GOT3 (cell line): ENCODE data around the gene TNFRSF1B.

Experiments used
- DNase-seq: peaks from one replicate; lab custom pipeline; 2025; ENCODE audit warnings: mixed read lengths; lab: John Stamatoyannopoulos, UW

Gene TNFRSF1B

DNA sequence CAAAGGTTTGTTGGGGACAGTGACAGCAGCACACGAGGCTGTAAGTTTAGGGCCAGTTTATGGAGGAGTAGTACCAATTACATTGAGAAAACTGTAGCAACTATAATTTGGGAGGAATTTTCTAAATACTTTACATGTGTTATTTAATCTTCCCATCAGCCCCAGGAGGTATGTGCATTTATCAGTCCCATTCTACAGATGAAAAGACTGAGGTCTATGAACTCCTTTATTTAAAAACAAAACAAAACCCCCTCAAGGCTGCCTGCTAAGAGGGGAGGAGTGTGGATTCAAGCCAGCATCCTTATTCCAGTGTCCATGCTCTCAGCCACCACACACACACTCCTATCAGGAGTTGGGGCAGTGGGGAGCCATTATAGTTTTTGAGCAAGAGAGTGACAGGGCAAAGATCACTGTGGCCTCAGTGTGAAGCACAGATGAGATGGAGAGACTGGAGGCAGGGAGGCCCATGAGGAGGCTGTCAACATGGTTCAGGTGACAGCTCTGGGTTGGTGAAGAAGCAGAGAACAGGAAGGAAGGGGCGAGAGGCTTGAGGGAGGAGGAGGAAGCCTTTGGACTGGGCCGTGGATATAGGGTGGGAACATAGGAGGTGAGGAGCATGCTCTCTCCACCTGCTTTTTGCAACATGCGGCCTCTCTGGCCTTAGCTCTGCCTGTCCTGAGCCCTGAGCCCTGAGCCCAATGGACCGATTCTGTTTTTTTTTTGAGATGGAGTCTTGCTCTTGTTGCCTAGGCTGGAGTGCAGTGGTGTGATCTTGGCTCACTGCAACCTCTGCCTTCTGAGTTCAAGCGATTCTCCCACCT lies 9.7 kb downstream of the TNFRSF1B start:
- DNase-seq = no peak

- no peak for DNase-seq
These were observed 10.6 kb downstream of the TNFRSF1B start for GRCh38 chr1:12177156-12177998.

DNA sequence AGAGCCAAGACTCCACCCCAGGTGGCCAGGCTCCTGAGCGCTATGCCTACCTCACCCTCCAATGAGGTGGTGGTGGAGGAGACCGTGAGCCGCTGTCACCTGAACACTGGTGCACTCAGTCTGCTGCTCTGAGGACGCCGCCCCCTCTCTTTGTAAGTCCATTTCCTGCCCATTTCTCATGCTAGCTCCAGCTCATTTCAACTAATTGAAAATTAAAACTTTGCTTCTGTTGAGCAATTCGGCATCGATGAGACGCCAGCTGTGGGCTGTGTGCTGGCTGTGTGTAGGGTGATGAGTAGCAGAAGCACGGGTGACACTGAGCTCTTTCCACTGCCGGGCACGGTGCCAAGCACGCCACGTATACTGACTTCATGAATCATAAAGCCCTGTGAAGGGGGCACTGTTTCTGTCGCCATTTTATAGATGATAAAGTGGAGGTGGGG lies 11.2 kb downstream of the TNFRSF1B start:
- DNase-seq = no peak

DNA sequence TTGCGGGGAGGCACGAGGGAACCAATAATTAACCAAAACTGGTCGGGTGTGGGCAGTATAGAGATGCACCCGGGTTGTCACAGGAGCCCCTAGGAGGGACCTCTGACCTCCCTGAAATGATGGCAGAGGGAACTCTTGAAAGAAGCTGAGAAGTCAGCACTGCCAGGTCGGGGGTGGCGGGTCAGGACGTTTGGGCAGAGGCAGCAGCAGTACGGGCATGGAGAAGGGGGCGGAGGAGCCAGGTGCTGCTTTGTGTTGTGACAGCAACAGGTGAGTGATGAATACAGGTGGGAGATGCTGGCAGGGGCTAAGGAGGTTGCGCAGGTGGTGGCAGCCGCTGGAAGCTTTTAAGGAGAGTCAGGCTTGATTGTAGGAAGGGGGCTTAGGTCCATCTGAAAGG lies 11.7 kb downstream of the TNFRSF1B start:
- DNase-seq = no peak

GRCh38 chr1:12179111-12179519 lies 12.3 kb downstream of the TNFRSF1B start:
- DNase-seq = no peak

GRCh38 chr1:12179676-12180075 lies 12.9 kb downstream of the TNFRSF1B start:
- no peak for DNase-seq

DNA sequence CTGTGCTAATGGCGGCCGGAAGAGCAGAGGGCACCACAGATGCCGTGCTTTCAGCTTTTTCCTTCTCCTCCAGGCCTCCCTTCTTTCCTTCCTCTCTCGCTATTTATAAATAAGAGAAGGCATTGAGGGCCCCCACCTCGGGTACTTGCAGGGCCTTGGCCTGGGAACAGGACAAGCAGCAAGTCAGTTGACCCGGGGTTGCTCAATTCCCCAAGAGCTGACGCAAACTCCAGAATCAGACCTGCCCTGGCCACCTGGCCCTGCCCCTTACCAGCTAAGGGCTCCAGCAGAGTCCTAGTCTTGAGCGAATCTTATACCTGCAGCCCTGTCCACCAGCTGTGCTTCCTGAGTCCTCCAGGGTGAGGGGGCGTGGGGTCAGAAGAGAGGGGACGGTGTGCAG lies 13.5 kb downstream of the TNFRSF1B start:
- no peak for DNase-seq

- no peak for DNase-seq
These were observed 14.1 kb downstream of the TNFRSF1B start for GRCh38 chr1:12180903-12181302.

DNA sequence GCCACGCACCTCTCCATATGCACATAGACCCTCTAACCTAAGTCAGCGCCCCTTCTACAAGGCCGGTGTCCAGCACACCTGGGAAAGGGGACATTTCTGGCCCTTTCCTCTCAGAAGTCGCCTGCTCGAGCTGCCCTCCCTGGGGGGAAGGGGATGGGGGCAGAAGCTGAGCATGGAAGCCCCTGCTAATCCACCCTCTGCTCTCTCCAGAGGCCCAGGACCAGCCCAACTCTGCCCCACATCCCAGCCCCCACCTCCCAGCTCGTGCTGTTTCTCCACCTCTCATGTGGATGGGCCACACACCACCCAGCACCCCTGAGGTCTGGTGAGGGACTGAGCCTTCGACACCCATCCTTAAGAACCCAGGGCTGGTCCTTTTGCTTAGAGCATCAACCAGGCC lies 14.8 kb downstream of the TNFRSF1B start:
- DNase-seq = no peak

GRCh38 chr1:12182410-12182984 lies 15.7 kb downstream of the TNFRSF1B start:
- DNase-seq = no peak

DNA sequence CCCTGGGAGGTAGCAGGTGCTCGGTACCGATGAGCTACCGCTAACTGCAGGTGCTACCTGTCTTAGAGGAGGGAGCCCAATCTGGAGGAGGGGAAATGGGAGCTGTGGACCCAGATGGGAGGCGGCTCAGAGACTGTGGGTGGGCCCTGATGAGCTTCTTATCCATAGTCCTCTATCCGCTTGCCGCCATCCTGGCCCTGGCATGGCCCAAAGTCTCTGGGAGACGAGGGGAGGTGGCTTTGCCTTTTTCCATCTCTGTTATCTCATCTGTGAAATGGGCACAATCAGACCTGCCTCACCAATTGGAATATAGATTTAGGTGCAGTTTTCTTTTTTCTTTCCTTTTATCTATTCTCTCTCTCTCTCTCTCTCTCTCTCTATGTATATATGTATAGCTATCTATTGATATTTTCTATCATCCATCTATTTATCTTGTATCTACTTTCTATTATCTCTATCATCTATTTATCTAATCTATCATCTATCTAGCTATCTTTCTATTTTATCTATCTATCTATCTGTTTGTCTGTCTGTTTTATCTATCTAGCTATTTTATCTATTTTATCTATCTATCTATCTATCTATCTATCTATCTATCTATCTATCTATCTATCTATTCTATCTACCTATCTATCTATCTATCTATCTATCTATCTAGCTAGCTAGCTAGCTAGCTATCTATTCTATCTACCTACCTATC lies 16.5 kb downstream of the TNFRSF1B start:
- no peak for DNase-seq

- no peak for DNase-seq
These were observed 17.4 kb downstream of the TNFRSF1B start for GRCh38 chr1:12184008-12184681.

DNA sequence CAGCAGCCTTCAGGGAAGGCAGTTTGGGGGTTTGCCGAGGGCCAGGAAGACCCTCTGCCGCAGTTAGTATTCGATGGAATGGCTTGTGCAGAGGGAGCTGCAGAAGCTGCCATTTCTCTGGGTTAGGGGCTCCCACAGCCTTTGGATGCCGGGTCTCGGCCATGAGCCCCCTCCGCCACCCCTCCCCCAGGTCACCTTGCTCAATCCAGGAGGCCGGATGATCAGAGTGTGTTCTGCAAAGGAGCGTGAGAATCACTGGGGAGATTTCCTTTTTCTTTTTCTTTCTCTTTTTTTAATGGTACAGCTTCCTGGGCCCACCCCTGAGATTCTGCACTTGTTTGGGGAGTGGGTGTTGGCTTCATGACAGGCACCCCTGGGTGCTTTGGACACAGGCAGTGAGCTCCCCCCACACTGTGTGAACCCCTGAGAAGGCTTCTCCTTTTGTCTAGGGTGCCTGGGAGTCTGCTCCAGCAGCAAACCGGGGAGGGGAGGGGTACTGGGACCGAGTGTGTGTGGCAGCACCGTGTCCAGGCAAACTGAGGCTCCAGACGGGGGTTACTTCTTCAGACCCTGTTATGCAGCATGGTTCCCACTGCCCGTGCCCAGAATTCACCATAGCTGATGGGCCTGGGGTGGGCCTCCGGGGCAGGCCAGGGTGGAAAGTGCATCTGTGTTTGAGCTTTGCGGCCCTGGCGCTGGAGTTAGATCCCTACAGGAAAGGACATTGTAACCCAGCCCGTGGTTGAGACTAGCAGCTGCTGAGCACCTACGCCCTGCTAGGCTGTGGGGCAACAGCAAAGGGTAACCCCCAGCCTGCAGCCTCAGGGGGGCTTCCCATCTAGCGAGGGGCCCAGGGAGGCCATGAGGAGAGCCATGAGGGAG lies 18.5 kb downstream of the TNFRSF1B start:
- DNase-seq = no peak

DNA sequence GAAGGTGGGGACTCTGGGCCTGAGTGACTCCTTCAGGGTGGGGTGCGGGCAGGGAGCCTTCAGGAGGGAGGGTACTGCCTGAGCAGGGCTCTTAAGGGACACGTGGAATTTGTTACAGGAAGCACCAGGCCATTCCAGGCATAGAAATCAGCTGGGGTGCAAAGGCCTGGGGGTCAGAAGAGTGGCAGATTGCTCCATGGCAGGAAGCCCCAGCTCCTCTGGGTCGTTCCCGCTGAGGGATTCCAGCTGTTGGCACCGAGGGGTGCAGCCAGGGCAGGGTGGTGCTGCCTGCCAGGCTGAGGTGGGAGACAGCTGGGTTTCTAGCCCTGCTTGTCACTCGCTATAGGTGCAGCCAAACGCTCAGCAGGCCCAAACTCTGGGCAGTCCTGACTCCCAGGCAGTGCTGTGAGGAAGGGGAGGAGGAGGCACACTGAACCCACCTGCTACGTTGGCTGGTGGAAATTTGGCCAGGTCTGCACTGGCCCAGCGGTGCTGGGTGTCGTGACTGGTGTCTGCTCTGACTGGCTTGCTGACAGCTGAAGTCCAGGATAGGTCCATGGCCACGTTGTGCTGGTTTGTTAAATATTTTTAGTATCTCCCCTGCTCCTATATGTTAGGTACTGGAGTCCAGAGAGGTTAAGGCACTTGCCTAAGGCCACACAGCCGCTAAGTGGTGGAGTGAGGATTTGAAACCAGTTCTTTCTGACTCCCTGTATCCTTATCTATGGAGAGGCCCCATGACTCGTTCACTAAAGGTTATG lies 19.3 kb downstream of the TNFRSF1B start:
- no peak for DNase-seq

- DNase-seq = no peak
These were observed 19.8 kb downstream of the TNFRSF1B start for GRCh38 chr1:12186679-12186985.

GRCh38 chr1:12188115-12188514 lies 21.3 kb downstream of the TNFRSF1B start:
- no peak for DNase-seq

GRCh38 chr1:12188657-12189327 lies 22.0 kb downstream of the TNFRSF1B start:
- DNase-seq = no peak

DNA sequence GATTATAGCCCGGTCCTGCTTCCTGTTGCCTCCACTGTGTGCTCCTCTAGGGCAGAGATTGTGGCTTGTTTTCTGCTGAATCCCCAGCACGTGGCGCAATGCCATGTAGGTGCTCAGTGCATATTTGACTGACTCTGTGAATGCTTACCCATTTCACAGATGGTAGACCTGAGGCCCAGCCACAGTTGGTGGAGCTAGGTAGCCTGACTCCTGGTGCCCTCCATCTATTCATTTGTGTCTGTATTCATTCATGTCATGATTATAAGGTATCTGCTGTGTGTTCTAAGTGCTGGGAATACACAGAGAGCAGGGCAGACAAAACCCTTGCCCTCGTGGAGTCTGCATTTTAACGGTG lies 22.5 kb downstream of the TNFRSF1B start:
- no peak for DNase-seq

- no peak for DNase-seq
These were observed 24.6 kb downstream of the TNFRSF1B start for GRCh38 chr1:12191242-12192032.
